K562 (cell line): ENCODE data around the gene GFRA3. TPM values are rescaled to one million over a fixed set of nuclear protein-coding genes. Genes with fewer than 3 reads are reported as not detected.
A peak's percentile ranks its signal among the peaks of the same experiment; 100 is the strongest.

Source experiments
- ATAC-seq: fragments of 200-7000 bp; cut with Tn5 transposase; 3 replicates; pipeline ENCODE4 v1.9.1; 2020; ENCODE audit warnings: moderate library complexity
- BruUV-seq: library from RNA; stranded (reverse); fragments of 400-500 nt; replicated peaks from 2 replicates; lab custom pipeline; 2021; lab: Mats Ljungman, UMichigan
- CTCF ChIA-PET: fragments of 300-600 bp; formaldehyde crosslinking; extraction: SDS; loops from one replicate; lab custom pipeline; 2021; ENCODE audit warnings: low intra/inter-chr PET ratio; lab: Yijun Ruan, JAX
- POLR2A ChIA-PET: fragments of 300-600, 350-650 bp; sonication (Branson Sonifier 250); formaldehyde crosslinking; extraction: SDS; loops from one replicate; lab custom pipeline; 2021; ENCODE audit warnings: antibody characterized with exemption, inconsistent platforms; lab: Yijun Ruan, JAX
- DNase-seq, 4 experiments: peaks; one replicate each; pipeline versions ENCODE4 v3.0.0 to v3.0.0-alpha.2; 2011 to 2018; ENCODE audit warnings: low spot score in 3 of 4, mixed read lengths in 3 of 4; ENCODE audit errors: extremely low read depth in 1 of 4
- FAIRE-seq: peaks from 2 replicates; lab custom pipeline; 2011; peaks lifted over from hg19 to GRCh38; lab: Jason Lieb, UNC
- H2AFZ ChIP-seq: 2 replicates; pipeline ENCODE4 v1.6.0; 2011; ENCODE audit warnings: low read depth, low read length, control low read depth, inconsistent platforms
- H3K27ac ChIP-seq: fragments of 200-600 bp; 3 replicates; pipeline ENCODE4 v1.8.0; 2011; ENCODE audit warnings: low read depth, mild to moderate bottlenecking, control low read depth, inconsistent platforms, low read length, moderate library complexity, mixed read lengths; ENCODE audit errors: extremely low read depth
- H3K27me3 ChIP-seq, 2 experiments: fragments of 300-600 bp in 1 of 2; 2 replicates in 1 of 2; 3 replicates in 1 of 2; pipeline versions ENCODE4 v1.6.0 to v1.8.0; 2011; ENCODE audit warnings: inconsistent platforms in 2 of 2, low read length in 2 of 2, mild to moderate bottlenecking in 1 of 2, mixed read lengths in 1 of 2, moderate library complexity in 1 of 2; ENCODE audit not compliant: control insufficient read depth in 2 of 2, insufficient read depth in 2 of 2
- H3K36me3 ChIP-seq: fragments of 300-600 bp; 3 replicates; pipeline ENCODE4 v1.8.0; 2011; ENCODE audit warnings: mild to moderate bottlenecking, low read length, inconsistent platforms; ENCODE audit not compliant: control insufficient read depth, insufficient read depth
- H3K4me1 ChIP-seq, 2 experiments: fragments of 200-600 bp in 1 of 2; replicated peaks in 1 of 2; 2 replicates in 1 of 2; 3 replicates in 1 of 2; pipeline versions ENCODE4 v1.5.1 to v1.8.0; 2011; ENCODE audit warnings: inconsistent platforms in 2 of 2, low read length in 2 of 2, mild to moderate bottlenecking in 1 of 2, mixed read lengths in 1 of 2, moderate library complexity in 1 of 2; ENCODE audit not compliant: control insufficient read depth in 2 of 2, insufficient read depth in 2 of 2
- H3K4me2 ChIP-seq: 2 replicates; pipeline ENCODE4 v1.6.1; 2011; ENCODE audit warnings: low read length, control low read depth, inconsistent platforms, mixed read lengths; ENCODE audit not compliant: insufficient read depth
- H3K4me3 ChIP-seq: fragments of 200-600 bp; sonication (generic), shearing (Covaris generic); 2 replicates; pipeline ENCODE4 v1.5.1; 2016; ENCODE audit warnings: control low read depth, inconsistent platforms
- H3K79me2 ChIP-seq: fragments of 200-600 bp; 3 replicates; pipeline ENCODE4 v1.8.0; 2011; ENCODE audit warnings: low read length, inconsistent platforms; ENCODE audit not compliant: control insufficient read depth, insufficient read depth
- H3K9ac ChIP-seq, 2 experiments: 2 replicates each; pipeline versions ENCODE4 v1.6.0 to v1.6.1; 2011; ENCODE audit warnings: low read depth in 2 of 2, low read length in 2 of 2, control low read depth in 1 of 2, inconsistent platforms in 1 of 2, mild to moderate bottlenecking in 1 of 2, mixed read lengths in 1 of 2; ENCODE audit not compliant: insufficient read depth in 1 of 2
- H3K9me1 ChIP-seq: one replicate; pipeline ENCODE4 v1.6.0; 2011; ENCODE audit warnings: inconsistent platforms, mild to moderate bottlenecking, low read length, moderate library complexity; ENCODE audit not compliant: control insufficient read depth, insufficient read depth
- H3K9me3 ChIP-seq: replicated peaks from 2 replicates; pipeline ENCODE4 v1.5.1; 2011; ENCODE audit warnings: low read depth, low read length, inconsistent platforms; ENCODE audit not compliant: control insufficient read depth, insufficient read depth
- H4K20me1 ChIP-seq: replicated peaks from 2 replicates; pipeline ENCODE4 v1.6.1; 2011; ENCODE audit warnings: low read length, inconsistent platforms, mixed read lengths; ENCODE audit not compliant: control insufficient read depth, insufficient read depth
- MAZ ChIP-seq, 2 experiments: fragments of 450-650 bp in 1 of 2; sonication (generic) in 1 of 2; formaldehyde crosslinking; IDR thresholded peaks in 1 of 2; conservative IDR thresholded peaks in 1 of 2; 2 replicates each; pipeline versions ENCODE4 v1.4.0 to v1.5.0; 2020; ENCODE audit warnings: mild to moderate bottlenecking in 1 of 2, missing genetic modification reagents in 1 of 2
- NFIC ChIP-seq: fragments of 450-650 bp; IDR thresholded peaks from 2 replicates; pipeline ENCODE4 v1.6.1; 2017; ENCODE audit warnings: mild to moderate bottlenecking, inconsistent platforms
- TCF3 ChIP-seq: sonication (generic); formaldehyde crosslinking; IDR thresholded peaks from 2 replicates; pipeline ENCODE4 v1.4.0; 2020; ENCODE audit warnings: mild to moderate bottlenecking, missing genetic modification reagents
- ZNF232 ChIP-seq: sonication (generic); formaldehyde crosslinking; IDR thresholded peaks from 2 replicates; pipeline ENCODE4 v1.8.0; 2022; ENCODE audit warnings: mild to moderate bottlenecking, missing genetic modification reagents
- WGBS: fragments of 100-300 bp; shearing (Covaris generic); methylation state at CpG from one replicate; pipeline ENCODE4 v1.1.6; 2016; ENCODE audit warnings: low coverage, mixed read lengths; ENCODE audit not compliant: insufficient coverage; ENCODE audit errors: missing lambda C conversion rate; 5-methylcytosine and 5-hydroxymethylcytosine counted together
- in situ Hi-C: fragments of 300-500 bp; cut with MboI; formaldehyde crosslinking; loops from 4 replicates; pipeline ENCODE4 v1.15.0; 2018; ENCODE audit warnings: inconsistent platforms, mixed read lengths
- intact Hi-C: fragments of 100-400 bp; cut with micrococcal nuclease; formaldehyde crosslinking; loops from 2 replicates; pipeline ENCODE4 v1.14.2; 2022
- polyA plus RNA-seq, 8 experiments: library from polyadenylated mRNA; depleted of rRNA in 4 of 8; stranded (reverse) in 5 of 8; unstranded in 3 of 8; fragments of >200 nt; fragmentation: Nextera tagmentation in 2 of 8; fragmentation: Illumina TruSeq in 1 of 8; extraction: Ambion mirVana in 2 of 8; extraction: Trizol in 1 of 8; gene quantifications; 2 replicates each; pipeline versions ENCODE4 v1.2.1 to v1.2.3, GENCODE V29; 2011 to 2014; ENCODE audit warnings: inconsistent platforms in 1 of 8, missing spikeins in 1 of 8
- total RNA-seq, 7 experiments: library from RNA; depleted of rRNA in 6 of 7; stranded (reverse); fragments of >200 nt in 6 of 7; fragmentation: Illumina TruSeq in 2 of 7; extraction: Trizol in 2 of 7; gene quantifications; 2 replicates each; pipeline versions ENCODE4 v1.2.1 to v1.2.3, GENCODE V29; 2011 to 2021; ENCODE audit warnings: low replicate concordance in 1 of 7
- TF ChIP-seq, protein P1 (sequence below): sonication (generic); formaldehyde crosslinking; IDR thresholded peaks from 2 replicates; pipeline ENCODE4 v1.8.0; 2022; ENCODE audit warnings: missing genetic modification reagents, mild to moderate bottlenecking, borderline replicate concordance
- TF ChIP-seq, protein P2 (sequence below): fragments of 250-450 bp; sonication (Bioruptor Pico); IDR thresholded peaks from 2 replicates; pipeline ENCODE4 v1.8.0; 2022; ENCODE audit warnings: moderate library complexity, mild to moderate bottlenecking, inconsistent platforms

GFRA3 gene
- total and polyA plus RNA-seq, 9 of the 15 experiments (the other 6 are each of a cell fraction or from before 2014, with no cell fraction given) = 0.05 to 0.09 (median 0.08) TPM; not detected in 6

DNA sequence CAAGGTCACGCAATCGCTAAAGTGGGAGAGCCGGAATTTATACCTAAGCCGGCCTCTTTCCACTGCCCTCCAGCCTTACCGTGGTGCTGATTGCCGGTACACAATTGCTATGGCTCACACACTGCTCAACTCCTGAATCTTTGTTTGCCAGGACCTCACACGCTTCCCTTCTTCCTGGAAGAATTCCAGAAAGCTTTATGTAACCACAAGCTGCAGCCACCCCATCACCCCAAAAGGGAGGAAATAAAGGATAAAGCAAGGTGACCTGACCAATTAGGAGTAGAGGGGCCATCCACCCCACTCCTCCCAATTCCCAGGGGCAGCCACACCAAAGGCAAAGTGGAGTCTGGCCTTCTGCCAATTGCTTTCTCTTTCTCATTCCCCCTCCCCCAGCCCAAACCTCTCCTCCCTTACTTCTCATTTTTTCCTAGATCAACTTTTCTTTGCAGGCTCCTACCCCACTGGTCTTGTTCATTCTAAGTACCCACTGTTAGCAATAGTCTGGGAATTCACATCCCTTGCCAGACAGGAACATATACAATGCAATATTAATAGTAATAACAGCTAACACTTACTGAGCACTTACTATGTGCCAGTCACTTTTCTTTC lies 43.3 kb downstream of the GFRA3 start:
- H3K27ac ChIP-seq = no peak overlapping the region
- no peaks in the 10 kb centered on the region for H3K9me1 ChIP-seq
- H3K9ac ChIP-seq = no peak overlapping the region
- no peak overlapping the region for H3K4me2 ChIP-seq
- no peak overlapping the region for H3K4me3 ChIP-seq
- H4K20me1 ChIP-seq = no peaks in the 10 kb centered on the region
- peaks cover 4 to 5% of the 10 kb centered on the region in 2 experiments; a peak in 2 of 5 replicates for H3K4me1 ChIP-seq
- ChIA-PET CTCF (no interaction called here), POLR2A (interaction anchor here (0.6 to 1.7 kb wide), 2 partner anchors 108 to 223 kb away, joined by 3 to 10 read pairs; no protein-coding TSS in a partner anchor)
- H2AFZ ChIP-seq = no peak overlapping the region
- H3K9me3 ChIP-seq = 0 out of 2 replicates have a peak, but pooled peaks cover 3% of the 10 kb centered on the region
- H3K79me2 ChIP-seq = no peaks in the 10 kb centered on the region
- peak; percentile 62 for ATAC-seq
- H3K27me3 ChIP-seq = peaks cover 0 to 5% of the 10 kb centered on the region in 2 experiments; a peak in 2 of 5 replicates
- in situ Hi-C loops (no loop called here), intact Hi-C loops (no loop called here)
- no peaks in the 10 kb centered on the region for H3K36me3 ChIP-seq
- FAIRE-seq = no peak
- TF ChIP-seq MAZ (CRISPR knock-in tag; conservative IDR thresholded peaks at IDR 0.05 in 1 of 2, IDR thresholded peaks at IDR 0.05 in 1 of 2) (0 out of 4 replicates have a peak, but pooled peaks of 1 of the 2 experiments have one; percentile 17), NFIC (peak; percentile 95), TCF3 (CRISPR knock-in tag) (no peak), ZNF232 (CRISPR knock-in tag) (no peak)
- TF ChIP-seq, protein P1, sequence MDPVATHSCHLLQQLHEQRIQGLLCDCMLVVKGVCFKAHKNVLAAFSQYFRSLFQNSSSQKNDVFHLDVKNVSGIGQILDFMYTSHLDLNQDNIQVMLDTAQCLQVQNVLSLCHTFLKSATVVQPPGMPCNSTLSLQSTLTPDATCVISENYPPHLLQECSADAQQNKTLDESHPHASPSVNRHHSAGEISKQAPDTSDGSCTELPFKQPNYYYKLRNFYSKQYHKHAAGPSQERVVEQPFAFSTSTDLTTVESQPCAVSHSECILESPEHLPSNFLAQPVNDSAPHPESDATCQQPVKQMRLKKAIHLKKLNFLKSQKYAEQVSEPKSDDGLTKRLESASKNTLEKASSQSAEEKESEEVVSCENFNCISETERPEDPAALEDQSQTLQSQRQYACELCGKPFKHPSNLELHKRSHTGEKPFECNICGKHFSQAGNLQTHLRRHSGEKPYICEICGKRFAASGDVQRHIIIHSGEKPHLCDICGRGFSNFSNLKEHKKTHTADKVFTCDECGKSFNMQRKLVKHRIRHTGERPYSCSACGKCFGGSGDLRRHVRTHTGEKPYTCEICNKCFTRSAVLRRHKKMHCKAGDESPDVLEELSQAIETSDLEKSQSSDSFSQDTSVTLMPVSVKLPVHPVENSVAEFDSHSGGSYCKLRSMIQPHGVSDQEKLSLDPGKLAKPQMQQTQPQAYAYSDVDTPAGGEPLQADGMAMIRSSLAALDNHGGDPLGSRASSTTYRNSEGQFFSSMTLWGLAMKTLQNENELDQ (CRISPR knock-in tag) = no peak
- TF ChIP-seq, protein P2, sequence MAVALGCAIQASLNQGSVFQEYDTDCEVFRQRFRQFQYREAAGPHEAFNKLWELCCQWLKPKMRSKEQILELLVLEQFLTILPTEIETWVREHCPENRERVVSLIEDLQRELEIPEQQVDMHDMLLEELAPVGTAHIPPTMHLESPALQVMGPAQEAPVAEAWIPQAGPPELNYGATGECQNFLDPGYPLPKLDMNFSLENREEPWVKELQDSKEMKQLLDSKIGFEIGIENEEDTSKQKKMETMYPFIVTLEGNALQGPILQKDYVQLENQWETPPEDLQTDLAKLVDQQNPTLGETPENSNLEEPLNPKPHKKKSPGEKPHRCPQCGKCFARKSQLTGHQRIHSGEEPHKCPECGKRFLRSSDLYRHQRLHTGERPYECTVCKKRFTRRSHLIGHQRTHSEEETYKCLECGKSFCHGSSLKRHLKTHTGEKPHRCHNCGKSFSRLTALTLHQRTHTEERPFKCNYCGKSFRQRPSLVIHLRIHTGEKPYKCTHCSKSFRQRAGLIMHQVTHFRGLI (CRISPR knock-in tag) = no peak
- 36% methylated on average over 7 of the region's 7 CpGs for WGBS
- BruUV-seq = no TSS peak
- peak in 2 of 4 experiments; percentile 43 to 44 for DNase-seq
